Hepatocyte (in vitro differentiated cells): ENCODE measurements around the gene IL5.

Experiments
- CTCF ChIP-seq: fragments of 200-600 bp; sonication (generic); IDR thresholded peaks from 2 replicates; pipeline ENCODE4 v1.5.1; 2016; ENCODE audit warnings: antibody characterized with exemption, mild to moderate bottlenecking; ENCODE audit not compliant: poor library complexity
- EZH2phosphoT487 ChIP-seq: fragments of 200-600 bp; sonication (generic); IDR thresholded peaks from one replicate; pipeline ENCODE4 v1.6.1; 2018; ENCODE audit warnings: antibody characterized with exemption, mild to moderate bottlenecking, low read depth, moderate library complexity; ENCODE audit not compliant: unreplicated experiment, severe bottlenecking

GRCh38 chr5:132528021-132528420 lies 15.3 kb downstream of the IL5 start:
- TF ChIP-seq CTCF, result no peak
- no peak for TF ChIP-seq EZH2phosphoT487
